IMR-90 (cell line): ENCODE results near the gene CLBA1. TPM values are rescaled to one million over a fixed set of nuclear protein-coding genes. Genes with fewer than 3 reads are reported as not detected.

Experiments
- ATAC-seq: fragments of 200-7000 bp; cut with Tn5 transposase; 2 replicates; pipeline ENCODE4 v1.9.1; 2020; ENCODE audit warnings: low read depth, mild to moderate bottlenecking, moderate library complexity
- BruUV-seq: library from RNA; stranded (reverse); fragments of 400-500 nt; replicated peaks from 2 replicates; lab custom pipeline; 2021; lab: Mats Ljungman, UMichigan
- CTCF ChIA-PET: fragments of 300-600 bp; formaldehyde crosslinking; extraction: SDS; loops from one replicate; lab custom pipeline; 2021; ENCODE audit warnings: antibody characterized with exemption; lab: Yijun Ruan, JAX
- POLR2A ChIA-PET: fragments of 300-600 bp; sonication (Branson Sonifier 250); formaldehyde crosslinking; loops from one replicate; lab custom pipeline; 2022; ENCODE audit warnings: antibody characterized with exemption; ENCODE audit not compliant: unreplicated experiment; lab: Charles Lee
- DNase-seq: peaks from one replicate; pipeline ENCODE4 v3.0.0; 2013
- H2AFZ ChIP-seq: replicated peaks from 2 replicates; pipeline ENCODE3; 2013; ENCODE audit warnings: low read length, mild to moderate bottlenecking; ENCODE audit not compliant: poor library complexity
- H2AK5ac ChIP-seq: 2 replicates; pipeline ENCODE4 v1.6.1; 2013; ENCODE audit warnings: low read depth, low read length, inconsistent platforms
- H2AK9ac ChIP-seq: replicated peaks from 2 replicates; pipeline ENCODE3; 2013; ENCODE audit warnings: mild to moderate bottlenecking, low read depth, low read length, moderate library complexity; ENCODE audit not compliant: poor library complexity
- H2BK120ac ChIP-seq: 2 replicates; pipeline ENCODE4 v1.6.1; 2013; ENCODE audit warnings: low read depth, low read length, inconsistent platforms
- H2BK15ac ChIP-seq: 3 replicates; pipeline ENCODE4 v1.6.1; 2013; ENCODE audit warnings: low read depth, low read length, inconsistent platforms
- H2BK20ac ChIP-seq: 2 replicates; pipeline ENCODE4 v1.6.1; 2013; ENCODE audit warnings: low read depth, mild to moderate bottlenecking, inconsistent platforms, low read length, moderate library complexity
- H2BK5ac ChIP-seq: 2 replicates; pipeline ENCODE4 v1.6.1; 2013; ENCODE audit warnings: mild to moderate bottlenecking, low read depth, low read length, inconsistent platforms; ENCODE audit not compliant: poor library complexity, severe bottlenecking
- H3K14ac ChIP-seq: replicated peaks from 2 replicates; pipeline ENCODE4 v1.6.1; 2013; ENCODE audit warnings: low read depth, low read length, inconsistent platforms
- H3K18ac ChIP-seq: 2 replicates; pipeline ENCODE4 v1.6.1; 2013; ENCODE audit warnings: low read depth, low read length, control low read depth
- H3K23ac ChIP-seq: 2 replicates; pipeline ENCODE4 v1.6.1; 2013; ENCODE audit warnings: low read depth, low read length, inconsistent platforms
- H3K27ac ChIP-seq: 2 replicates; pipeline ENCODE4 v1.5.1; 2013; ENCODE audit warnings: mild to moderate bottlenecking, control low read depth, low read length; ENCODE audit not compliant: insufficient read depth
- H3K27me3 ChIP-seq: 2 replicates; pipeline ENCODE4 v1.6.1; 2013; ENCODE audit warnings: low read length; ENCODE audit not compliant: control insufficient read depth, insufficient read depth
- H3K36me3 ChIP-seq: 2 replicates; pipeline ENCODE4 v1.6.1; 2013; ENCODE audit warnings: low read length, mixed read lengths; ENCODE audit not compliant: control insufficient read depth, insufficient read depth
- H3K4ac ChIP-seq: 2 replicates; pipeline ENCODE4 v1.6.1; 2013; ENCODE audit warnings: low read depth, low read length, inconsistent platforms
- H3K4me1 ChIP-seq: 2 replicates; pipeline ENCODE4 v1.6.1; 2013; ENCODE audit warnings: low read length, mixed read lengths; ENCODE audit not compliant: control insufficient read depth, insufficient read depth
- H3K4me2 ChIP-seq: 2 replicates; pipeline ENCODE4 v1.6.1; 2013; ENCODE audit warnings: low read depth, mild to moderate bottlenecking, control low read depth, low read length, moderate library complexity
- H3K4me3 ChIP-seq: 2 replicates; pipeline ENCODE4 v1.5.1; 2013; ENCODE audit warnings: low read depth, mild to moderate bottlenecking, control low read depth, low read length, moderate library complexity; ENCODE audit not compliant: insufficient read depth
- H3K56ac ChIP-seq: 2 replicates; pipeline ENCODE4 v1.6.1; 2013; ENCODE audit warnings: low read length, inconsistent platforms; ENCODE audit not compliant: insufficient read depth; ENCODE audit errors: extremely low read depth
- H3K79me1 ChIP-seq, 2 experiments: 2 replicates each; pipeline ENCODE4 v1.6.1; 2013; ENCODE audit warnings: low read length in 2 of 2, inconsistent platforms in 1 of 2, low read depth in 1 of 2
- H3K9ac ChIP-seq: 2 replicates; pipeline ENCODE4 v1.6.1; 2013; ENCODE audit warnings: low read depth, low read length, control low read depth
- H3K9me1 ChIP-seq: 2 replicates; pipeline ENCODE4 v1.6.1; 2013; ENCODE audit warnings: low read length, inconsistent platforms; ENCODE audit not compliant: insufficient read depth
- H3K9me3 ChIP-seq: 2 replicates; pipeline ENCODE4 v1.6.1; 2013; ENCODE audit warnings: low read length; ENCODE audit not compliant: control insufficient read depth, insufficient read depth
- H4K20me1 ChIP-seq: 2 replicates; pipeline ENCODE4 v1.6.1; 2013; ENCODE audit warnings: low read length, inconsistent platforms; ENCODE audit not compliant: insufficient read depth
- H4K5ac ChIP-seq: 2 replicates; pipeline ENCODE4 v1.6.1; 2013; ENCODE audit warnings: mild to moderate bottlenecking, low read depth, low read length, control low read depth
- H4K8ac ChIP-seq, 2 experiments: 2 replicates each; pipeline ENCODE4 v1.6.1; 2013; ENCODE audit warnings: low read depth in 2 of 2, low read length in 2 of 2, control low read depth in 1 of 2, inconsistent platforms in 1 of 2
- H4K91ac ChIP-seq: 2 replicates; pipeline ENCODE4 v1.6.1; 2013; ENCODE audit warnings: low read depth, low read length, inconsistent platforms; ENCODE audit not compliant: insufficient read depth
- BHLHE40 ChIP-seq: fragments of 150-350 bp; IDR thresholded peaks from 2 replicates; pipeline ENCODE4 v1.6.1; 2016; ENCODE audit warnings: mild to moderate bottlenecking, low read depth, low read length
- CEBPB ChIP-seq: IDR thresholded peaks from 2 replicates; pipeline ENCODE4 v1.6.1; 2012; ENCODE audit warnings: low read depth, low read length, improper control_type of control experiment
- CHD1 ChIP-seq: IDR thresholded peaks from 2 replicates; pipeline ENCODE4 v1.6.1; 2012; ENCODE audit warnings: low read depth, low read length, improper control_type of control experiment
- FOS ChIP-seq: fragments of 150-350 bp; IDR thresholded peaks from 2 replicates; pipeline ENCODE4 v1.6.1; 2016; ENCODE audit warnings: low read depth, low read length
- MAFK ChIP-seq: IDR thresholded peaks from 2 replicates; pipeline ENCODE4 v1.6.1; 2012; ENCODE audit warnings: low read depth, low read length, improper control_type of control experiment
- MAZ ChIP-seq: IDR thresholded peaks from 2 replicates; pipeline ENCODE4 v1.6.1; 2012; ENCODE audit warnings: low read depth, mild to moderate bottlenecking, low read length, improper control_type of control experiment, moderate library complexity, borderline replicate concordance
- MXI1 ChIP-seq: IDR thresholded peaks from 2 replicates; pipeline ENCODE4 v1.6.1; 2012; ENCODE audit warnings: low read depth, mild to moderate bottlenecking, low read length, moderate library complexity, borderline replicate concordance
- NFE2L2 ChIP-seq: fragments of 150-350 bp; IDR thresholded peaks from 2 replicates; pipeline ENCODE4 v1.6.1; 2016; ENCODE audit warnings: low read depth, mild to moderate bottlenecking, low read length
- POLR2A ChIP-seq: IDR thresholded peaks from 2 replicates; pipeline ENCODE4 v1.6.1; 2012; ENCODE audit warnings: mild to moderate bottlenecking, low read depth, low read length
- RAD21 ChIP-seq: IDR thresholded peaks from 2 replicates; pipeline ENCODE4 v1.6.1; 2012; ENCODE audit warnings: low read length, improper control_type of control experiment
- RCOR1 ChIP-seq: IDR thresholded peaks from 2 replicates; pipeline ENCODE4 v1.6.1; 2012; ENCODE audit warnings: mild to moderate bottlenecking, low read length, improper control_type of control experiment; ENCODE audit not compliant: insufficient replicate concordance
- RFX5 ChIP-seq: IDR thresholded peaks from 2 replicates; pipeline ENCODE4 v1.8.0; 2012; ENCODE audit warnings: low read depth, mild to moderate bottlenecking, low read length, moderate library complexity
- SMC3 ChIP-seq: fragments of 150-350 bp; IDR thresholded peaks from 2 replicates; pipeline ENCODE4 v1.6.1; 2016; ENCODE audit warnings: low read depth, mild to moderate bottlenecking, antibody characterized with exemption, low read length, moderate library complexity
- WGBS, 2 experiments: methylation state at CpG; one replicate each; pipeline versions ENCODE4 v1.1.5 to v1.1.7; 2013; ENCODE audit warnings: missing lambda C conversion rate in 2 of 2; ENCODE audit not compliant: insufficient read length in 1 of 2; ENCODE audit errors: extremely low coverage in 2 of 2; 5-methylcytosine and 5-hydroxymethylcytosine counted together
- dilution Hi-C: fragments of 300-500 bp; cut with HindIII; formaldehyde crosslinking; loops from one replicate; pipeline ENCODE4 v1.14.3; 2018; ENCODE audit warnings: low sequenced_read_pairs; ENCODE audit not compliant: unreplicated experiment
- in situ Hi-C: fragments of 300-500 bp; cut with MboI; formaldehyde crosslinking; loops from 3 replicates; pipeline ENCODE4 v1.14.3; 2019; ENCODE audit warnings: low sequenced_read_pairs, inconsistent platforms, mixed read lengths
- intact Hi-C: fragments of 100-400 bp; cut with micrococcal nuclease; formaldehyde crosslinking; loops from 2 replicates; pipeline ENCODE4 v1.10.0; 2022
- polyA plus RNA-seq, 3 experiments: library from polyadenylated mRNA; depleted of rRNA; stranded (reverse); fragments of >200 nt; gene quantifications; 2 replicates each; pipeline ENCODE4 v1.2.3, GENCODE V29; 2012; ENCODE audit warnings: low replicate concordance in 1 of 3
- total RNA-seq: library from RNA; depleted of rRNA; stranded (reverse); fragments of >200 nt; gene quantifications from 2 replicates; pipeline ENCODE4 v1.2.3, GENCODE V29; 2012
- TF ChIP-seq, protein P1 (sequence below): fragments of 150-350 bp; IDR thresholded peaks from 2 replicates; pipeline ENCODE4 v1.6.1; 2017; ENCODE audit warnings: mild to moderate bottlenecking, antibody characterized with exemption, low read length, low read depth
- TF ChIP-seq, protein P2 (sequence below): conservative IDR thresholded peaks from 2 replicates; pipeline ENCODE4 v1.5.1; 2012; ENCODE audit warnings: mild to moderate bottlenecking, low read depth, low read length, improper control_type of control experiment

Gene CLBA1
- total and polyA plus RNA-seq, 2 of the 4 experiments (the other 2 are of a cell fraction), result 2.7 to 6.2 TPM

DNA sequence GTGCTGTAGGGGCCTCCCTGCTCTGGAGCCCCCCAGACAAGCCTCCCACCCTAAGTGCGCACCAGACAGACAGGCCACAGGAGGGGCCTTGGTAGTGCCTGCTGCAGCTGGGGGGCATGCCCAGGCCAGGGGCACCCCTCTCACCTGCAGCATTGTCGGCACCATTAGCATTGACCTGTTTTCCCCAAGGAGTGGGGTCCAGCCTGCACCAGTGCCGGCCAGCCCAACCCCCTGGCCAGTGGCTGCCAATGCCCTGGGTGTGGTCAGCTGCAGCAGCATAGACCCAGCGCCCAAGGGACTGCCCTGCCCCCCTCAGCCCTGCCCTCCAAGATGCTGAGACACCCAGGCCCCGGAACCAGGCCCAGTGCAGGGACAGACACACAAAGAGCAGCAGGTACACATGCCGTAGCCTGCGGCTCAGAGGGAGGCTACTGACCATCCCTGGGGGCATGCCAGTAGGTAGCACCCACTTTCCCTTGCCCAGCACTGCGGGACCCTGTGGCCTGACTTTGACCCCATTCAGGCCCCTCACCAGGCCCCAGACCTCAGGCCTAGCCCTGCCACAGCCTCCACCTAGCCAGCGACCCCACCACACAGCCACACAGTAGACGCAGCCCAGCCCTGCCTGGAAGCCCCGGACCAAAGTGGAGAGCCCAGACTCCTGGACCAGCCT, 8.4 kb upstream of the CLBA1 start:
- H3K9me3 ChIP-seq, result no peaks in the 10 kb centered on the region
- ChIA-PET POLR2A (no interaction called here), CTCF (interaction anchor here (1.3 kb wide), 1 partner anchor 68 kb away, joined by 4 read pairs; no protein-coding TSS in a partner anchor)
- H3K9ac ChIP-seq, result no peak overlapping the region
- ATAC-seq, result no peak
- peaks cover 12% of the 10 kb centered on the region for H3K9me1 ChIP-seq
- BruUV-seq, result no TSS peak
- no peak overlapping the region for H3K23ac ChIP-seq
- dilution Hi-C loops (no loop called here), intact Hi-C loops (loop anchor here (2.0 kb wide), 1 partner anchor 44 kb away; the partner anchor contains the start of gene CDCA4), in situ Hi-C loops (no loop called here)
- H2BK120ac ChIP-seq, result no peak overlapping the region
- 69% methylated on average over 4 of the region's 11 CpGs; no CpG with 5 or more reads in 1 of the 2 experiments for WGBS, 2 experiments
- H2BK20ac ChIP-seq, result no peak overlapping the region
- H2BK5ac ChIP-seq, result no peak overlapping the region
- no peak overlapping the region for H3K18ac ChIP-seq
- H2AK5ac ChIP-seq, result no peak overlapping the region
- no peak overlapping the region for H3K4me3 ChIP-seq
- H3K14ac ChIP-seq, result no peak overlapping the region
- H2AFZ ChIP-seq, result peak overlapping the region; percentile 84
- DNase-seq, result no peak
- no peak overlapping the region for H3K56ac ChIP-seq
- peaks cover 0 to 3% of the 10 kb centered on the region in 2 experiments; a peak in 1 of 4 replicates for H3K79me1 ChIP-seq
- H3K27ac ChIP-seq, result no peak overlapping the region
- no peaks in the 10 kb centered on the region for H3K36me3 ChIP-seq
- H3K4me2 ChIP-seq, result no peak overlapping the region
- no peak overlapping the region for H3K4ac ChIP-seq
- H2BK15ac ChIP-seq, result no peak overlapping the region
- H4K5ac ChIP-seq, result no peak overlapping the region
- no peak overlapping the region for H4K91ac ChIP-seq
- peaks cover 31% of the 10 kb centered on the region for H3K4me1 ChIP-seq
- H3K27me3 ChIP-seq, result no peaks in the 10 kb centered on the region
- peak overlapping the region; percentile 19 for H2AK9ac ChIP-seq
- no peak overlapping the region for H4K8ac ChIP-seq
- H4K20me1 ChIP-seq, result 0 out of 2 replicates have a peak, but pooled peaks cover 3% of the 10 kb centered on the region
- no peak for TF ChIP-seq MAZ
- no peak for TF ChIP-seq RAD21
- no peak for TF ChIP-seq CEBPB
- TF ChIP-seq, protein P1, sequence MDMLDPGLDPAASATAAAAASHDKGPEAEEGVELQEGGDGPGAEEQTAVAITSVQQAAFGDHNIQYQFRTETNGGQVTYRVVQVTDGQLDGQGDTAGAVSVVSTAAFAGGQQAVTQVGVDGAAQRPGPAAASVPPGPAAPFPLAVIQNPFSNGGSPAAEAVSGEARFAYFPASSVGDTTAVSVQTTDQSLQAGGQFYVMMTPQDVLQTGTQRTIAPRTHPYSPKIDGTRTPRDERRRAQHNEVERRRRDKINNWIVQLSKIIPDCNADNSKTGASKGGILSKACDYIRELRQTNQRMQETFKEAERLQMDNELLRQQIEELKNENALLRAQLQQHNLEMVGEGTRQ, result no peak
- TF ChIP-seq RCOR1, result no peak
- no peak for TF ChIP-seq MAFK
- TF ChIP-seq SMC3, result no peak
- TF ChIP-seq MXI1, result no peak
- no peak for TF ChIP-seq NFE2L2
- TF ChIP-seq RFX5, result no peak
- TF ChIP-seq POLR2A, result no peak
- TF ChIP-seq FOS, result no peak
- no peak for TF ChIP-seq BHLHE40
- TF ChIP-seq, protein P2, sequence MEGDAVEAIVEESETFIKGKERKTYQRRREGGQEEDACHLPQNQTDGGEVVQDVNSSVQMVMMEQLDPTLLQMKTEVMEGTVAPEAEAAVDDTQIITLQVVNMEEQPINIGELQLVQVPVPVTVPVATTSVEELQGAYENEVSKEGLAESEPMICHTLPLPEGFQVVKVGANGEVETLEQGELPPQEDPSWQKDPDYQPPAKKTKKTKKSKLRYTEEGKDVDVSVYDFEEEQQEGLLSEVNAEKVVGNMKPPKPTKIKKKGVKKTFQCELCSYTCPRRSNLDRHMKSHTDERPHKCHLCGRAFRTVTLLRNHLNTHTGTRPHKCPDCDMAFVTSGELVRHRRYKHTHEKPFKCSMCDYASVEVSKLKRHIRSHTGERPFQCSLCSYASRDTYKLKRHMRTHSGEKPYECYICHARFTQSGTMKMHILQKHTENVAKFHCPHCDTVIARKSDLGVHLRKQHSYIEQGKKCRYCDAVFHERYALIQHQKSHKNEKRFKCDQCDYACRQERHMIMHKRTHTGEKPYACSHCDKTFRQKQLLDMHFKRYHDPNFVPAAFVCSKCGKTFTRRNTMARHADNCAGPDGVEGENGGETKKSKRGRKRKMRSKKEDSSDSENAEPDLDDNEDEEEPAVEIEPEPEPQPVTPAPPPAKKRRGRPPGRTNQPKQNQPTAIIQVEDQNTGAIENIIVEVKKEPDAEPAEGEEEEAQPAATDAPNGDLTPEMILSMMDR, result no peak
- TF ChIP-seq CHD1, result no peak
